Breast epithelium (tissue), 3 donors: ENCODE measurements around the gene NAGPA.

ENCODE experiments used
- CTCF ChIP-seq, 3 donors: fragments of 450-650 bp; IDR thresholded peaks; one replicate each; pipeline ENCODE4 v1.5.1; 2016 to 2017; ENCODE audit warnings: antibody characterized with exemption in 3 of 3, mild to moderate bottlenecking in 3 of 3, moderate library complexity in 3 of 3
- POLR2AphosphoS5 ChIP-seq, 3 donors: sonication (generic); formaldehyde crosslinking; IDR thresholded peaks; one replicate each; pipeline ENCODE4 v1.6.1; 2017; ENCODE audit warnings: antibody characterized with exemption in 3 of 3

- TF ChIP-seq CTCF (IDR thresholded peaks at IDR 0.05) (peak in 1 of 3 donors; percentile 9), POLR2AphosphoS5 (IDR thresholded peaks at IDR 0.05) (no peak)
These were observed 9.1 kb downstream of the NAGPA start for GRCh38 chr16:5024632-5025031.
